ENCODE measurements around the gene NLGN1.

NLGN1 gene

DNA sequence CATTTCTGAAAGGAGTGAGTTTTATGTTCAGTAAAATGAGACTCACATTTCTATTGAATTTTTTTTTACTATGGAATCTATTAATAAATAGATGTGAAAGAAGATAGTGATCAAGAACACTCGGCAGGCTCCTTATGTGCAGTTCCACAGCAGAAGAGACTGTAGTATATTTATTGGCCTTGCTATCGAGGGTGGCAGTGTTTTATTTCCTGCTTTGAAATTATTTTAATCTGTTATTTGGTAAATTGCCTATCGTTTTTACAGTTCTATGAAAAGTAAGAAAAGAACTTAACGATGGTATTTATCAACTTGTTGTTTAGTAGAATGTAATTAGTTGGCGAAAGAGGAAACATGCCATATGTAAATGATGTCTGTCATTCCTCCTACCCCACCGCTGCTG lies 238.3 kb downstream of the NLGN1 start:
- no peak for DNase-seq (ENCODE audit: low read depth in 2 of 2)

DNA sequence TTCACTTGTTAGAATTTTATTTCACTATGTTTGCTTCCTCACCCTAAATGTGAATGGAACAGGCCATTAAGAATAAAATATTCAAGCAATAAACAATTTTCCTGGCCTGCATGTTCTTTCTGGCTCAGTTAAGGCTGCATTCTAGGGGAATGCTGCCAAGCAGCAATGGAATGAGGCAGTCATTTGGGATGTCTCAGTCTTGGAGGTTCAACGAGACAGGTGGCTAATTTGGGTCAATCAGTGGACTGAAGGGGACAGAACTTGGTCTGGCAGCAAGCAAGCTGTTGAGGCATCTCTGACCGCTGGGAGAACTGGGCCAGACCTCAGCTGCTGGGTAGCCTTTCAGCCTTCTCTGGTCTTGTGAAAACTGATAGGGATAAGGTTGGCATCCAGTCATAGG lies 241.6 kb downstream of the NLGN1 start:
- DNase-seq (ENCODE audit: low read depth in 2 of 2), result no peak

- no peak for DNase-seq (ENCODE audit: low read depth in 2 of 2)
Observed at GRCh38 chr3:173641696-173642095, 244.2 kb downstream of the NLGN1 start.

- no peak for DNase-seq (ENCODE audit: low read depth in 2 of 2)
Observed at GRCh38 chr3:173644086-173645082, 246.8 kb downstream of the NLGN1 start.

- peak in 1 of 2 experiments; percentile 22 for DNase-seq (ENCODE audit: low read depth in 2 of 2)
Observed at GRCh38 chr3:173650596-173650995, 253.1 kb downstream of the NLGN1 start.

GRCh38 chr3:173652093-173652492 lies 254.5 kb downstream of the NLGN1 start:
- DNase-seq (ENCODE audit: low read depth in 2 of 2), result no peak

DNA sequence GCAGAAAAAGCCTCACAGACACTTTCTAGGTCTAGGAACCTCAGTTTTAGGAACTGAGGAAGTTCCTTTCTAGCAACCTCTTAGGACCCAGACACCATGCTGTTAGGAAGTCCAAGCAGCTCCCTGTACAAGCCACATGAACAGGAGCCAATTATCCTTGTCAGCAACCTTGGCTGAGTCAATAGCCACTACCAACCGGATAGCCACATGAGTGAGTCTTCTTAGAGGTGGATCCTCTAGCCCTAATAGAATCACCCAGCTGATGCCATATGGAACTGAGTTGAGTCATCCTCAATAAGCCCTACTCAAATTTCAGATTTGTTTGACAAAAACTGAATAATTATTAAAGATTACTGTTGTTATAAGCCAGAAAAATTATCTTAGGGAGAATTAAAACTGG lies 256.2 kb downstream of the NLGN1 start:
- no peak for DNase-seq (ENCODE audit: low read depth in 2 of 2)

- DNase-seq (ENCODE audit: low read depth in 2 of 2), result no peak
Observed at GRCh38 chr3:173659972-173660371, 262.4 kb downstream of the NLGN1 start.

DNA sequence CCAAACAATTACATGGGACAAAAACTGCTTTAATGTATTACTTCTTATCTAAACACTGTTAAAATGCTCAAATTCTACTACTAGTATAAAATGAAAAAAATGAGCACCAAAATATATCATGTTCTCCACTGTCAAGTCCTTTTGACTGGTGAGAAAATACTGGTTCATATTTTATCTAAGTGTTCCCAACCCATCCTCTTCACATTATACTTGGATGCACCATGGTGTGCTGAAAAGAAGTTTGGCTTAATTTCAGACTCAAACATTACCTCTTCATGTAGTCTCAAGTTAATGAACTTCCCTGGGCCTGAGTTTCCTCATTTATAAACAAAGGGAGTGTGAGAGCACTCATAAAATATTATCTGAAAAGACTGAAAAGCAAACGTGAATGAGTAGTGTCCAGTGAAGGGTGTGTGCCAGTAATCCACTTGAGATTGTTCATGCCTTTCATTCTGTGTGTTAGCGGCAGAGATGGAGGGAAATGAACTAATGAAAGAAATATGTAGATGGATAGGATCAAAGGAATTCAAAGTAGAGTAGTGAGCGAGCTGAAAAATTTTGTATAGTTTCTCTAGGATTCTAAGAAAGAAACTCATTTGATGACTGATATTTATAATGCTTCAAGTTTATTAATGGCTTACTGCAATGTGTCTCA lies 263.2 kb downstream of the NLGN1 start:
- DNase-seq (ENCODE audit: low read depth in 2 of 2), result peak; percentile 13 to 15

DNA sequence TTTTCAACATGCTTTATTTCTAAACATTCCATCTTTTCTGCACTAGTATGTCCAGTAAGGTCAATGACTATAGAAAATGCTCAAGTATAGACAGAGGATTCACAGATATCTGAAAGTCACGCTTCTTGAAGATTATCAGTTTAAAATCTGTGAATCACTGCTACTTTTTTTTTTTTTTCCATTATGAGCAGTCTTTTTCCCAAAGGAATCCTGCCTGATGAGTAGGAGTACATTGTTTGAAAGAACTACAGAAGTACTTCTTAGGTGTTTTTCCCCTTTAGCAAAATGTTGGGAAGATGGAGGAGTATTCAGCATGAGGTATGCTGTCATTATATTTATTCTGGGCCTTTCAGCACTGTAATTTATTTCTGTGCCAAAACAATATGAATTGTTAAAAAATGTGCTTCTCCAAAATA lies 266.2 kb downstream of the NLGN1 start:
- peak; percentile 6 to 9 for DNase-seq (ENCODE audit: low read depth in 2 of 2)

- no peak for DNase-seq (ENCODE audit: low read depth in 2 of 2)
Observed at GRCh38 chr3:173676094-173676493, 278.6 kb downstream of the NLGN1 start.

DNA sequence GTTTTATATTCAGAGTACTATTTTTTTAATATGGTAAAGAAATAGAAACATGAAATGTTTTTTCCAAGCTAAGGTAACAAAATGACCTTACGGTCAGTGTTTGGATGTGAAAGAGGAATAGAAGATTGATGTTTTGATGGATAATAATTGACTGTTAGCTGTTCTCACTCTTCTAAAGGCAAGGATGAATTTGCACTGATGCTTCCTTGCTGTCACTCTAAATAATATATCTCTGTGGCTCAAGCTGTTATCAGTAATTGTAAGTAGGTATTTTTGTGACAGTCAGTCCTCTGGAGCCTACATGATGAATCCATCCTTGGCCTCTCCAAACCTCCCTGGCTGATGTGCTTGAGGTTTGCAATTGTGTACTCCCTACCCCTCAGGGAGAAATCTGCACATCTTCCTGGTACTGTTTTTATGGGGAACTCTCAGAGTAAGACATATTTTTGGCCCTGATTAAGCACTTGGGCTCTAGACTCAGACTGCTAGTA lies 283.7 kb downstream of the NLGN1 start:
- DNase-seq (ENCODE audit: low read depth in 2 of 2), result no peak

GRCh38 chr3:173685456-173685855 lies 287.9 kb downstream of the NLGN1 start:
- no peak for DNase-seq (ENCODE audit: low read depth in 2 of 2)

GRCh38 chr3:173688216-173688842 lies 290.8 kb downstream of the NLGN1 start:
- DNase-seq (ENCODE audit: low read depth in 2 of 2), result no peak

DNA sequence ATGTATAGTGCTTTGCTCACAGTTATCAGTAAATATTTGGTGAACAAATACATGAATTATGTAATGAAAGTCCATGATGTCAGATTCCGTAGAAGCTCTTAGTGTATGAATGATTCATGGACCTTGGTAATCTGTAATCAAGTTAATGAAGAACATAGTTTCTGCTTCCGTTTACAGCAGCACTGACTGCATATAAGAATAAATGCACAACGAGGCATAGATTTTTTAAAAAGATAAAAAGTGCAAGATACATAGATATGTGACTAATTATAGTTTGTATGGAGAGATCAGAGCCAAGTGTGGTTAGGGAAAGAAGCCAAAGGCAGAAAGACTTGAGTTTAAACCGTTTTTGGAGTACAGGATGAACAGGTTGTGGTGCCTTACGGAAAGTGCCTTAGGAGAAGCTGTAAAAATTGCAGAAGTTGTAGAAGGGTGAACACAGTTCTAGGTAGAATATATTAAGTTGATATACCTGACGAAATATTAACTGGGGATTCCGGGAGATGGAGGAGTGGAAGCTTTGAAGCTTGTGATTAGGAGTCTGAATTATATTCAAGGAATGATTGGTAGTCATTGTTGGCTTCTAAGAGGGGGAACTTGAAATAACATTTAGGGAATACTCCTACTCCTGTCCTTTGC lies 293.1 kb downstream of the NLGN1 start:
- peak; percentile 9 to 14 for DNase-seq (ENCODE audit: low read depth in 2 of 2)

GRCh38 chr3:173699353-173699752 lies 301.8 kb downstream of the NLGN1 start:
- DNase-seq (ENCODE audit: low read depth in 2 of 2), result no peak

DNA sequence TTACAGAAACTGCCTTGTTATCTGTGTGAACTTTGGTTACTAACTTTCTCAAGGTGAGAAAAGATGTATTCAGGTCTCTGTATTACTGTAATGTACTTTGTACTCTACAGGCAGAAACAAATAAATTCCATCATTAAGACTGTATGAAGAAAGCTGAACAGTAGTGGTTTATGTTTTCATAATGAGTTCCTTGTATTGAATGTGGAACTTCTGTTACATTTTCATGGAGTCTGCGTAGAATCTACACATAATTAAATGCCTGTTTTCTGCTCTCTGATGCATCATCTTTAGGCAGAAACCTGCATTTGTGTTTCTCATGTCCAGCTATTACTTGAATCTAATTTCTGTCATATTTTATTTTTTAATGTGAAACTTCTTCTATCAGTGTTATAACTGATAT lies 302.8 kb downstream of the NLGN1 start:
- DNase-seq (ENCODE audit: low read depth in 2 of 2), result no peak

DNA sequence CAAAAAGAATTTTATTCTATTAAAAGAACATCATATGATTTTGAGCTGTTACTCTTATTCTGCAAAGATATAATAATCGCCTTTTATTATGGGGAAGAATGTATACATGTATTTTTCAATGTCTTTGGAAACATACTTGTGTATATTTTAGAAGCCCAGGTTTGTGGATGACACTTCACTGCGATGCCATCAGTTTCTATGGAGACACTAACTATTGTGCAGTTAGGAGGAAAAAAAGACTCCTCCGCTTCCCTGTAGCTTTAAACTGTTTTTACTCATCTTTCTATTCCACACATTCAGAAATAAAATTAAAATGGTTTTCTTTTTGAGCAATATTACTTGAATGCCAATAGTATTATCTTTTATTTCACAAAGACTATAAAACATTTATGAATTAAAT lies 305.0 kb downstream of the NLGN1 start:
- no peak for DNase-seq (ENCODE audit: low read depth in 2 of 2)

GRCh38 chr3:173703771-173704170 lies 306.2 kb downstream of the NLGN1 start:
- DNase-seq (ENCODE audit: low read depth in 2 of 2), result no peak

GRCh38 chr3:173706630-173707029 lies 309.1 kb downstream of the NLGN1 start:
- DNase-seq (ENCODE audit: low read depth in 2 of 2), result no peak

DNA sequence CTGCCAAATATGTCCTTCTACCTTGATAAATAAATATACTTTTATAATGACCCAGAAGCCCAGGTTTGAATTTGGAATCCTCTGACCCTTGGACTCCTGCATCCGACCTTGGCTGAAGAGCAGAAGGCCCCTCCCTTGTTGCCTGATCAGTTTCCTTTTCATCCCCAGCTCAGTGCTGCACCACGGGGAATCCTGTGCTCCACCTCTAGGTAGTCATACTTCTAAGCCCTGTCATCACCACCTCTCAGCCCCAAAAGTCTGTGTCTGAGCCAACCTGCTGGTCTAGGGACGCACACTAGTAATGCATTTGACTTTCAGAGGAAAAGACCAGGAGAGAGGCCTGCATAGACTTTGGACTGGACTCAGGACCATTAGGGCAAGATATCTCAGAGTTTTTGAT lies 310.6 kb downstream of the NLGN1 start:
- DNase-seq (ENCODE audit: low read depth in 2 of 2), result no peak

- DNase-seq (ENCODE audit: low read depth in 2 of 2), result no peak
Observed at GRCh38 chr3:173709026-173709425, 311.5 kb downstream of the NLGN1 start.
